NCI-H2107 treated with DMSO at 0.1 percent for 48 hours (cell line): ENCODE measurements around the gene PCDHB7.
A peak's percentile ranks its signal among the peaks of the same experiment; 100 is the strongest.
"Not testable (repeated sequence)": the region's sequence is repeated elsewhere in the genome, so short reads cannot be mapped to it uniquely, and the experiment has no call there.

Experiments
- DNase-seq: peaks from one replicate; lab custom pipeline; 2025; ENCODE audit not compliant: unreplicated experiment; lab: John Stamatoyannopoulos, UW

Gene PCDHB7

DNA sequence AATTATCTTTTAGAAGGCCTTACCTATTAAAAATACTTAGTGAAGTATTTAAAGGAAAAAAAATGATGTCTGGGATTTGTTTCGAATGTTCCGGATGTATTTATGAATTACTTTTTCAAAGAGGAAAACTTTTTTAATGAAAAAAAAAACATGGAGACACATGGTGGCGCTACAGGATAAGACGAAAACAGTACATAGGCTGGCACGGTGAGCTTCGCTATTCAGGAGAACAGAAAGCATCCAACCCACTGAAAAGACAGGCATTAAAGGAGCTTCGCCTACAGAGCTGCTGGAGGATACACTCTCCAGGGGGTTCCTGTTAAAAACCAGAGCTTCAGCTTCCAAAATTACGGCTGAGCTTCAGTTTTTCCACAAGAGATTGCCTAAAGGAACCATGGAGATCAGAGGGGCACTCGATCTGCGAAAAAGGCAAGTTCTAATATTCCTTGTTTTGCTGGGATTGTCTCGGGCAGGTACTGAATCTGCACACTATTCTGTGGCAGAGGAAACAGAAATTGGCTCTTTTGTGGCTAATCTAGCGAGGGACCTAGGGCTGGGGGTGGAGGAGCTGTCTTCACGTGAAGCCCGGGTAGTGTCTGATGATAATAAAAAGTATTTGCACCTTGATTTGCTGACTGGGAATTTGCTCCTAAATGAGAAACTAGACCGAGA is 50.8 kb downstream of the PCDHB7 start, which contains the start of gene PCDHB14:
TSS of gene PCDHB14 (plus strand) at position 232 of the 672 bp plus-strand sequence. CDS start at position 395, 163 bp downstream.
- peak; percentile 1 for DNase-seq

DNA sequence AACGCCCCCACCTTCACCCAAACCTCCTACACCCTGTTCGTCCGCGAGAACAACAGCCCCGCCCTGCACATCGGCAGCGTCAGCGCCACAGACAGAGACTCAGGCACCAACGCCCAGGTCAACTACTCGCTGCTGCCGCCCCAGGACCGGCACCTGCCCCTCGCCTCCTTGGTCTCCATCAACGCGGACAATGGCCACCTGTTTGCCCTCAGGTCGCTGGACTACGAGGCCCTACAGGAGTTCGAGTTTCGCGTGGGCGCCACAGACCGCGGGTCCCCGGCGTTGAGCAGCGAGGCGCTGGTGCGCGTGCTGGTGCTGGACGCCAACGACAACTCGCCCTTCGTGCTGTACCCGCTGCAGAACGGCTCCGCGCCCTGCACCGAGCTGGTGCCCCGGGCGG is 52.4 kb downstream of the PCDHB7 start:
- DNase-seq: not testable (repeated sequence)

DNA sequence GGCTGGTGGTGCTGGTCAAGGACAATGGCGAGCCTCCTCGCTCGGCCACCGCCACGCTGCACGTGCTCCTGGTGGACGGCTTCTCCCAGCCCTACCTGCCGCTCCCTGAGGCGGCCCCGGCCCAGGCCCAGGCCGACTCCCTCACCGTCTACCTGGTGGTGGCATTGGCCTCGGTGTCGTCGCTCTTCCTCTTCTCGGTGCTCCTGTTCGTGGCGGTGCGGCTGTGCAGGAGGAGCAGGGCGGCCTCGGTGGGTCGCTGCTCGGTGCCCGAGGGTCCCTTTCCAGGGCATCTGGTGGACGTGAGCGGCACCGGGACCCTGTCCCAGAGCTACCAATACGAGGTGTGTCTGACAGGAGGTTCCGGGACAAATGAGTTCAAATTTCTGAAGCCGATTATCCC is 53.0 kb downstream of the PCDHB7 start:
- not testable (repeated sequence) for DNase-seq
